CD1c-positive myeloid dendritic cell (primary cell): Measurements from ENCODE around the gene APOBEC3G.
"Not testable (repeated sequence)": the region's sequence is repeated elsewhere in the genome, so short reads cannot be mapped to it uniquely, and the experiment has no call there.

Experiments used
- DNase-seq: peaks from one replicate; pipeline ENCODE4 v3.0.0-alpha.2; 2016; ENCODE audit errors: extremely low spot score

The APOBEC3G gene

DNA sequence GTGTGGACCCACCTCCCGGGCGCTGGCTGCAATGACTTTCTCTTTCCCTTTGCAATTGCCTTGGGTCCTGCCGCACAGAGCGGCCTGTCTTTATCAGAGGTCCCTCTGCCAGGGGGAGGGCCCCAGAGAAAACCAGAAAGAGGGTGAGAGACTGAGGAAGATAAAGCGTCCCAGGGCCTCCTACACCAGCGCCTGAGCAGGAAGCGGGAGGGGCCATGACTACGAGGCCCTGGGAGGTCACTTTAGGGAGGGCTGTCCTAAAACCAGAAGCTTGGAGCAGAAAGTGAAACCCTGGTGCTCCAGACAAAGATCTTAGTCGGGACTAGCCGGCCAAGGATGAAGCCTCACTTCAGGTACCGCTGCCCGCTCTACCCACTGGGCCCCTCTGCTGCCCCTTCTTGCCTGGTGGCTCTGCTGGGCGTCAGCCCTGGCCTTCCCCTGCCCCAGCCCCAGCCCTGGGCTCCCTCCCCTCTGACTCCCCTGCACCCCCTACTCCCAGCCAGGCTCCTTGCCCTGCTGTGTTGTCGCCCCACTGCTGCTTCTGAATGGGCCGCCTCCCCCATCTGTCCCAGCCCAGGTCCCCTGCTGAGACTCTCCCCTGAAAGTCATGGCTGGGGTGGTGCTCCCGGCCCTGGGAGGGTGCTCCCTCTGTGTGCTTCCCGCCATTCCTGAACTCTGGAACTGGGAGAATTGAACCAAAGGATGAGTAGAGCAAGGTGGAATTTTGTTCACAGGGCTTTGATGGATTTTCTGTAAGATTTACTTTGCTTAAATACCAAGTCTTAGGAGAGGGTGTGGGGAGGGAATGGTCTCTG is at the start of gene APOBEC3G:
Gene APOBEC3G (plus strand): TSS at position 250 of the 815 bp plus-strand sequence. CDS start 87 bp downstream, at position 337.
- peak; percentile 74 for DNase-seq

DNA sequence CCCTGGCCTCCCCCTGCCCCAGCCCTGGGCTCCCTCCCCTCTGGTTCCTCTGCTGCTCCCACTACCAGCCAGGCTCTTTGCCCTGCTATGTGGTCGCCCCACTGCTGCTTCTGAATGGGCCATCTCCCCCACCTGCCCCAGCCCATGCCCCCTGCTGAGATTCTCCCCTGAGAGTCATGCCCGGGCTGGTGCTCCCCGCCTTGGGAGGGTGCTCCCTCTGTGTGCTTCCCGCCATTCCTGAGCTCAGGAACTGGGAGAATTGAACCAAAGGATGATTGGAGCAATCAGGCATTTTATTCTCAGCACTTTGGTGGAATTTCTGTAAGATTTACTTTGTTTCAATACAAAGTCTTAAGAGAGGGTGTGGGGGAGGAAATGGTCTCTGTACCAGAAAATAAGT is 49.4 kb upstream of the APOBEC3G start:
- no peak for DNase-seq

DNA sequence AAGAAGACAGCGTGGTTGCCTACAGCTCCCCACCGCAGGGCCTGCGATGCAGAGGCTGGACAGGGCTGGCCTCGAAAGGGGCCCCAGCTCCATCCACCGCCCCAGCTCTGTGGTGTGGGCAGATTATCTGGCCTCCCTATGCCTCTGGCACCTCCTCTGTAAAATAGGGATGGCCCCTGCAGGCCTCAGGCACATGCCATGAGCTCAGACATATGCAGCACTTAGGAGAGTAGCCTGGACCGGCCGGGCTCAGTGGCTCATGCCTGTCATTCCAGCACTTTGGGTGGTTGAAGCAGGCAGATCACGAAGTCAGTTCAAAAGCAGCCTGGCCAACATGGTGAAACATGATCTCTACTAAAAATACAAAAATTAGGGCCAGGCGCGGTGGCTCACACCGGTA is 48.8 kb upstream of the APOBEC3G start:
- DNase-seq: no peak

DNA sequence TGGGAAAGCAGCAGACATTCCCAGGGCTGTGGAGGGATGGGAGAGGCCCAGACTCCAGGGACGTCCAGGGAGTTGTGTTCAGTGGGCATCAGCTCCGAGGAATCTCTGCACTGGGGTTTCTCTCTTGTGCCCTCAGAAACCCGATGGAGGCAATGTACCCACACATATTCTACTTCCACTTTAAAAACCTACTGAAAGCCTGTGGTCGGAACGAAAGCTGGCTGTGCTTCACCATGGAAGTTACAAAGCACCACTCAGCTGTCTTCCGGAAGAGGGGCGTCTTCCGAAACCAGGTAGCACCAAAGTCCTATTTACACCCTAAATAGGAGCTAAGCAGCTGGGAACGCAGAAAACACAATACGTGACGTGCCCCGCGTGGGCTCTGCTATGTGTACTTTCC is 47.8 kb upstream of the APOBEC3G start:
- no peak for DNase-seq

DNA sequence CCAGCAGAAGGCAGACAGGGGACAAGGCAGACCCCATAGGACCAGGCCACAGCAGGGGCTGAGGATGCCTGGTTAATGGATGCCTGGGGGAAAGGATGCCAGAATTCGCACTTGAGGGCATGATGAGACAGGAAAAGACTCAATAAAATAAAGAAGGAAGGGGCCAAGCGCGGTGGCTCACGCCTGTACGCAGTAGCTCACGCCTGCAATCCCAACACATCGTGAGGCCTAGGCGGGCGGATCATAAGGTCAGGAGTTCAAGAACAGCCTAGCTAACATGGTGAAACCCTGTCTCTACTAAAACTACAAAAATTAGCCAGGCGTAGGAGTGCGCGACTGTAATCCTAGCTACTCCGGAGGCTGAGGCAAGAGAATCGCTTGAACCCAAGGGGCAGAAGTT is 46.4 kb upstream of the APOBEC3G start:
- DNase-seq: no peak

DNA sequence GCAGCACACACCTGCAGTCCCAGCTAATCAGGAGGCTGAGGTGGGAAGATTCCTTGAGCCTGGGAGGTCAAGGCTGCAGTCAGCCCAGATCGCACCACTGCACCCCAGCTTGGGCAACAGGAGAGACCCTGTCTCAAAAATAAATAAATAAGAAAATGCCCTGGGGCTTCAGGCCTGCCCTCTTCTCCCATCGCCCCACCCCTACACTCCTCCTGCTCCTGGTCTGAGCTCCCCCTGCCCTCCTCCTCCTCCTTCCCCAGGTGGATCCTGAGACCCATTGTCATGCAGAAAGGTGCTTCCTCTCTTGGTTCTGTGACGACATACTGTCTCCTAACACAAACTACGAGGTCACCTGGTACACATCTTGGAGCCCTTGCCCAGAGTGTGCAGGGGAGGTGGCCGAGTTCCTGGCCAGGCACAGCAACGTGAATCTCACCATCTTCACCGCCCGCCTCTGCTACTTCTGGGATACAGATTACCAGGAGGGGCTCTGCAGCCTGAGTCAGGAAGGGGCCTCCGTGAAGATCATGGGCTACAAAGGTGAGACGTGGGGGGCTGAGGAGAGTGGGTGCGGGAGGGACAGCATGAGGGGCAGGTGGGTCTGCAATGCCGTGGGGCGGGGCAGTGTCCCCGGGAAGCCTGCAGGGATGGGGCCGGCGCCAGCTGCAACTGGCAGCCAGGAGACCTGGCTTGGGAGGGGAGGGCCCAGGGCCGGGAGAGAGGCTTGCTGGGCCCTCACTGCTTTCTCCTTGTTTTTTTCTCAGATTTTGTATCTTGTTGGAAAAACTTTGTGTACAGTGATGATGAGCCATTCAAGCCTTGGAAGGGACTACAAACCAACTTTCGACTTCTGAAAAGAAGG is 45.4 kb upstream of the APOBEC3G start:
- DNase-seq: not testable (repeated sequence)

DNA sequence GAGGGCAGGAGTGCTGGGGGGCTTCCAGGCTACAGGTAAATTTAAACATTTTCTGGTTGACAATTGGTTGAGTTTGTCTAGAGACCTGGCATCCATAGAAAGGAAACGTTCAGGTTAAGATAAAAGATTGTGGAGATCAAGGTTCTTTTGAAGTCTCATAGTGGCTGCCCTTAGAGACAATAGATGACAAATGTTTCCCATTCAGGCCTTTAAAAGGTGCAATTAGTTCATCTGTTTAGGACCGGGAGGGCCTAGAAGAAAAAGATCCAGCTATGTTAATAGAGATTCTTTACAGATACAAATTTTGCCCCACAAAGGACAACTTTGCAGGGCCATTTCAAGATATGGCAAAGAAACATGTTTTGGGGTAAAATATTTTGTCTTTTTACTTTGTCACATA is 40.0 kb upstream of the APOBEC3G start:
- not testable (repeated sequence) for DNase-seq

DNA sequence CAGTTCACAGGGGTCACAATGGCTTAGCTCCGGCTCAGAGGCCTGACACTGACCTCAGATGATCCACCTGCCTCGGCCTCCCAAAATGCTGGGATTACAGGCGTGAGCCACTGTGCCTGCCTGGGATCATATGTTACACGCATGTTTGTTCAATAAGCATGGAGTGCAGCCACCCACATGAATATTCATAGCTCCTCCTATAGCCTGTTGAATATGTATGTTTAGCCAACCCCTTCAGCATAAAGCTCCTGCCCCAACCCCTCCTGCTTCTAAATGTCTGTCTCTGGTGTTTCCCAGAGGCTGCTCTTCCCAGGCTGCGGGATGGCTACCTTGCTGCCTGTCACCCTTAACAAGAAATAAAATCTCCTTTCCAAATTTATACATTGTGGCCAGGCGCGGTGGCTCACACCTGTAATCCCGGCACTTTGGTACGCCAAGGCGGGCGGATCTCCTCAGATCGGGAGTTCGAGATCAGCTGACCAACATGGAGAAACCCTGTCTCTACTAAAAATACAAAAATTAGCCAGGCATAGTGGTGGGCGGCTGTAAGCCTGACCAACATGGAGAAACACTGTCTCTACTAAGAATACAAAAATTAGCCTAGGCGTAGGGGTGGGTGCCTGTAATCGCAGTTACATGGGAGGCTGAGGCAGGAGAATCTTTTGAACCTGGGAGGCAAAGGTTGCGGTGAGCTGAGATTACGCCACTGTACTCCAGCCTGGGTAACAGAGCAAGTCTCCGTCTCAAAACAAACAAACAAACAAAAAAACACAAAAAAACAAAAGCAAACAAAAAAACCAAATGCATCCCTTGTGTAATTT is 37.6 kb upstream of the APOBEC3G start:
- DNase-seq: no peak

DNA sequence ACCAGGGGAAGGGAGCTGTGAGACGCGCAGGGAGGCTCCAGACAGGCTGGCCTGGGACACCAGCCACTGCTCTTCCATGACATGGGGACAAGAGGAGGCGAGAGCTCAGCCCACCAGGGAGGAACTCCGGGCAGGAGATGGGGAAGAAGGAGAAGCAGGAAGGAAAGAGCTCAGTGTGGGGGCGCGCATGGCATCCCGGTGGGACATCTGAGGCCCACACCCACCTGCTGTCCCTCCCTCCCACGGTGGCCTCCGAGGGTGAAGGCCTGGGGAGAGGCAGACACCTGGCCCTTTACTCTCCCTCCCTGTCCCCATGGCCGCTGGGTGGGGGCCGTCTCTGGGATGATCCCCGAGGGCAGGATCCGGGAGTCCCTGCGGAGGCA is 36.9 kb upstream of the APOBEC3G start:
- peak; percentile 27 for DNase-seq

DNA sequence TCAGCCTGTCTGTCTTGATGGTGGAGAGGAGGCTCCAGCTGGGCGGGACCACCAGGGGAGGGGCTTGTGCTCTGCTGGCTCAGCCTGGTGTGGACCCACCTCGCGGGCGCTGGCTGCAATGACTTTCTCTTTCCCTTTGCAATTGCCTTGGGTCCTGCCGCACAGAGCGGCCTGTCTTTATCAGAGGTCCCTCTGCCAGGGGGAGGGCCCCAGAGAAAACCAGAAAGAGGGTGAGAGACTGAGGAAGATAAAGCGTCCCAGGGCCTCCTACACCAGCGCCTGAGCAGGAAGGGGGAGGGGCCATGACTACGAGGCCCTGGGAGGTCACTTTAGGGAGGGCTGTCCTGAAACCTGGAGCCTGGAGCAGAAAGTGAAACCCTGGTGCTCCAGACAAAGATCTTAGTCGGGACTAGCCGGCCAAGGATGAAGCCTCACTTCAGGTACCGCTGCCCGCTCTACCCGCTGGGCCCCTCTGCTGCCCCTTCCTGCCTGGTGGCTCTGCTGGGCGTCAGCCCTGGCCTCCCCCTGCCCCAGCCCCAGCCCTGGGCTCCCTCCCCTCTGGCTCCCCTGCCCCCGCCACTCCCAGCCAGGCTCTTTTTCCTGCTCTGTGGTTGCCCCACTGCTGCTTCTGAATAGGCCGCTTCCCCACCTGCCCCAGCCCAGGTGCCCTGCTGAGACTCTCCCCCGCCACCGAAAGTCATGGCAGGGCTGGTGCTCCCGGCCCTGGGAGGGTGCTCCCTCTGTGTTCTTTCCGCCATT is 36.4 kb upstream of the APOBEC3G start, which contains the start of gene APOBEC3F:
Gene APOBEC3F (plus strand): TSS at position 327 of the 759 bp plus-strand sequence. CDS start 97 bp downstream, at position 424.
- peak; percentile 30 for DNase-seq

DNA sequence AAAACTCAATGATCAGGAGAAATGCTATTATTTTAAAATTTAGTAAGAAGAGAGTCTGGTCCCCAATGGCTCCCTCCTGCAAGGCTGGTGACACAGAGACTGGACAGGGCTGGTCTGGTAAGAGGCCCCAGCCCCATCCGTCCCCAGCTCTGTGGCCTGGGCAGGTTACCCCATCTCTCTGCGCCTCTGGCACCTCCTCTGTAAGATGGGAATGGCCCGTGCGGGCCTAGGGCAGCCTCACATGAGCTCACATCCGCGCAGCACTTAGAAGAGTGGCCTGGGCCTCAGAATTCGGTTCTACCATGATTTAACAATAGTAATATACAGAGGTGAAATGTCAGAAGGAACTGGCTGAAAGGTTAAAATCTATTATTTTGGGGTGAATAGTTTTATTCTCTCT is 35.2 kb upstream of the APOBEC3G start:
- no peak for DNase-seq

DNA sequence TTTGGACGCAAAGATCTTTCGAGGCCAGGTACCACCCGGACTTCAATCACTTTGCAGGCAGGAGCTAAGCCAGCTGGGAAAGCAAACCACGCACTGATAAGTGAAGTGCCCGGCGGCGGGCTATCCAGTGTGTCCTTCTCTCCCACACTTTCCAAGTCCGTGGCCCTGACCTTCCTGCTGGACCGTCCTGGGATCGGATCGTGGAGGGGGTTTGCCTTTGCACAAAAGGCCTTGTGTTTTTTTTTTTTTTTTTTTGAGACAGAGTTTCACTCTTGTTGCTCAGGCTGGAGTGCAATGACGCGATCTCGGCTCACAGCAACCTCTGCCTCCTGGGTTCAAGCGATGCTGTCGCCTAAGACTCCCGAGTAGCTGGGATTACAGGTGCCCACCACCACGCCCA is 34.0 kb upstream of the APOBEC3G start:
- DNase-seq: not testable (repeated sequence)

DNA sequence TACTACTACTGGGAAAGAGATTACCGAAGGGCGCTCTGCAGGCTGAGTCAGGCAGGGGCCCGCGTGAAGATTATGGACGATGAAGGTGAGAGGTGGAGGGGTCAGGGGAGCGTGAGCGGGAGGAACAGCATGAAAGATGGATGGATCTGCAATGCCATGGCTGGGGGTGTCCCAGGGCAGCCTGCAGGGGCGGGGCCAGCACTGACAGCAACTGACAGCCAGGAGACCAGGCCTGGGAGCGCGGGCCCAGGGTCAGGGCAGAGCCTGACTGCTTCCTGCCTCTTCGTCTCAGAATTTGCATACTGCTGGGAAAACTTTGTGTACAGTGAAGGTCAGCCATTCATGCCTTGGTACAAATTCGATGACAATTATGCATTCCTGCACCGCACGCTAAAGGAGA is 31.9 kb upstream of the APOBEC3G start:
- DNase-seq: not testable (repeated sequence)

DNA sequence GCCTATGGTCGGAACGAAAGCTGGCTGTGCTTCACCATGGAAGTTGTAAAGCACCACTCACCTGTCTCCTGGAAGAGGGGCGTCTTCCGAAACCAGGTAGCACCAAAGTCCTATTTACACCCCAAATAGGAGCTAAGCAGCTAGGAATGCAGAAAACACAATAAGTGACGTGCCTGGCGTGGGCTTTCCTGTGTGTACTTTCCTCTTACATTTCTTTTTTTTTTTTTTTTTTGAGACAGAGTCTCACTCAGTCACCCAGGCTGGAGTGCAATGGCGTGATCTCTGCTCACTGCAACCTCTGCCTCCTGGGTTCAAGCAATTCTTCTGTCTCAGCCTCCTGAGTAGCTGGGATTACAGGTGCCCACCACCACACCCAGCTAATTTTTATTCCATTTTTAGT is 27.6 kb upstream of the APOBEC3G start:
- not testable (repeated sequence) for DNase-seq

DNA sequence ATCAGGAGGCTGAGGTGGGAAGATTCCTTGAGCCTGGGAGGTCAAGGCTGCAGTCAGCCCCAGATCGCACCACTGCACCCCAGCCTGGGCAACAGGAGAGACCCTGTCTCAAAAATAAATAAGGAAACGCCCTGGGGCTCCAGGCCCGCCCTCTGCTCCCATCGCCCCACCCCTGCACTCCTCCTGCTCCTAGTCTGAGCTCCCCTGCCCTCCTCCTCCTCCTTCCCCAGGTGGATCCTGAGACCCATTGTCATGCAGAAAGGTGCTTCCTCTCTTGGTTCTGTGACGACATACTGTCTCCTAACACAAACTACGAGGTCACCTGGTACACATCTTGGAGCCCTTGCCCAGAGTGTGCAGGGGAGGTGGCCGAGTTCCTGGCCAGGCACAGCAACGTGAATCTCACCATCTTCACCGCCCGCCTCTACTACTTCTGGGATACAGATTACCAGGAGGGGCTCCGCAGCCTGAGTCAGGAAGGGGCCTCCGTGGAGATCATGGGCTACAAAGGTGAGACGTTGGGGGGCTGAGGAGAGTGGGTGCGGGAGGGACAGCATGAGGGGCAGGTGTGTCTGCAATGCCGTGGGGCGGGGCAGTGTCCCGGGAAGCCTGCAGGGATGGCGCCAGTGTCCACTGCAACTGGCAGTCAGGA is 25.1 kb upstream of the APOBEC3G start:
- not testable (repeated sequence) for DNase-seq

DNA sequence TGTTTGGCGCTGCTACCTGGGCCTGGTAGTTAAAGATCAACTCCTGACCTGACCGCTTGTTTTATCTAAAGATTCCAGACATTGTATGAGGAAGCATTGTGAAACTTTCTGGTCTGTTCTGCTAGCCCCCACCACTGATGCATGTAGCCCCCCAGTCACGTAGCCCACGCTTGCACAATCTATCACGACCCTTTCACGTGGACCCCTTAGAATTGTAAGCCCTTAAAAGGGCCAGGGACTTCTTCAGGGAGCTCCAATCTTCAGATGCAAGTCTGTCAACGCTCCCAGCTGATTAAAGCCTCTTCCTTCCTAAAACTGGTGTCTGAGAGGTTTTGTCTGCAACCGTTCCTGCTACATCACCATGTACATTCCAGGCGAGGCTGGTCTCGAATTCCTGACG is 21.4 kb upstream of the APOBEC3G start:
- DNase-seq: no peak

DNA sequence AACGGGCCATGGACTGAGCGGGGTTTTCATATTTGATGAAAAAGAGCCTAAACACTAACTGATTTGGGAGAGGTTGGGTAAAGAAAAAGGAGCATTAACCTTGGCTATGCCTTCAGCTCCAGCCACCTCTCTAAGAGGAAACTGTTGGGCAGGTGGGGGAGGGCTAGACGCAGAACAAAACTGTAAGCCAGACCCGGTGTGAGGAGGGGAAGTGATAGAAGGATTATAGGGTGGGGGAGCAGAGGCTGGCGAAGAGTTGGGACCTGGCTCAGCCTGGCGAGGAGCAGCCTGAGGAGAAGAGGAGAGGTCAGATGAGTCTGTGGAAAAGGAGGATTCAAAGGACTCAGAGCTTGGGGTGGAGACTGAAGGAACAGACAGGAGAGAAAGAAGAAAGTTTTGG is 15.8 kb upstream of the APOBEC3G start:
- not testable (repeated sequence) for DNase-seq

DNA sequence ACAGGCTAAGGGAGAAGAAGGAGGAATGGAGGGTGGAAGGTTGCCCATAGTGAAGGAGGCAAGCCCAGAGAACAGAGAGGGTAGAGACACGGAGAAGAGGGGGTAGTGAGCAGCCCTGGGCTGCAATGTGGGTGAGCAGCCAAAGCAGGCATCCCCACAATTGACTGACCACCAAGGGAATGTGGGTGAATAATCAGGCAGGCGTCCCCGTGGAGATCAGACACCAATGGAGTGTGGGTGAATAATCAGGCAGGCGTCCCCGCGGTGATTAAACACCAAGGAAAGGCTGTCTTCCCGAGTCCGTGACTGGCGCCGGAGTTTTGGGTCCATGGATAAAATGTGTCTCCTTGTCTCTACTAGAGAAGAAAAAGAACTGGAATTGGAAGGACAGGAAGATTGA is 15.1 kb upstream of the APOBEC3G start:
- DNase-seq: not testable (repeated sequence)

DNA sequence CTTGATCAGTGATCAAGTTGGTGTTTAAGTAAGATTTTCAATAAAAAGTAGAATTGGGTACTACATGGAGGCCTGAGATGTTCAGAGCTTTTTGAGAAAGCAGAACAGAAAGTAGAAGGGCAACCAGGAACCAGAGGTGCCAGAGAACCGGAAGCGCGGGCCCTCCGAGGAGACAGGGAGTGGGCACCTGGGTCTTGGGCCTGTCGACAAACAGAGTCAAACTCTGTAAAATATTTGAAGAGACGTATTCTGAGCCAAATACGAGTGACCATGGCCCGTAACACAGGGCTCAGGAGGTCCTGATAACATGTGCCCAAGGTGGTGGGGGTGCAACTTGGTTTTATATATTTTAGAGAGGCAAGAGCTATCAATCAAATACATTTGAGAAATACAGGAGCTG is 13.2 kb upstream of the APOBEC3G start:
- not testable (repeated sequence) for DNase-seq

DNA sequence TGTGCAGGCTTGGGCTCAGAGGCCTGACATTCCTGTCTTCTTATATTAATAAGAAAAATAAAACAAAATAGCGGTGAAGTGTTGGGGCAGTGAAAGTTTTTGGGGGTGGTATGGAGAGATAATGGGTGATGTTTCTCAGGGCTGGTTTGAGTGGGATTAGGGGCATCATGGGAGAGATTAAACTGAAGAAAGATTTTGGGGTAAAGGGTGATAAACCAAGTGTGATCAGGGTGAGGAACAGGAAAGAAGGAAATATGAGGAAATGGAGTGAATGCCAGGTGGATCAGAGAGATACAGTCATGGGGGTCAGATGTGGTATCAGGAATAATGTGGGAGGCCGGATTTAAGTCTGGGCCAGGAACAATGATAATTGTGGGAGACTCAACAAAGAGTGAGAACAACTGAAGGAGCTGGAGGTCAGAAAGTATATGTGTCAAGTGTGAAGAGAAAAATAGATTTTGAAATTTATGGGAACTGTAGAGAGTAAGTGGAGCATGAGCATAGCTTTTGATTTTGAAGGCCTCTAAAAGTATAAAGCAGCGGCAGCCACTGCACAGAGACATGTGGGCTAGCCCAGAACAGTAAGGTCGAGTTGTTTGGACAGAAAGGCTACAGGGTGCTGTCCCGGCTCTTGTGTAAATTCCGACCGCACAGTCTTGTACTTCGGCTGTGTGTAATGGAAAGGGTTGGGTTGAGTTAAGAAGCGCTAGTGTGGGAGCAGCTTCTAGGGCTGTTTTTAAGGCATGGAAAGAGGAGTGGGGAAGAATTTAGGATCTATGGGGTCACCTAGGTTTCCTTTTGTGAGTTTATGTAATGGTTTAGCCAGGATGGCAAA is 10.4 kb upstream of the APOBEC3G start:
- DNase-seq: not testable (repeated sequence)
